A549 (cell line): Measurements from ENCODE around the gene CHST11. TPM values are rescaled to one million over a fixed set of nuclear protein-coding genes. Genes with fewer than 3 reads are reported as not detected.

ENCODE experiments used
- ATAC-seq, 2 experiments: fragments of 200-7000 bp in 1 of 2; fragments of >200 bp in 1 of 2; cut with Nextera tagmentation in 1 of 2; cut with Tn5 transposase in 1 of 2; 3 replicates each; pipeline versions ENCODE4 v1.8.0 to v1.9.1; 2018 to 2020; ENCODE audit warnings: mild to moderate bottlenecking in 1 of 2, moderate library complexity in 1 of 2
- CTCF ChIA-PET: fragments of 300-600 bp; sonication (Branson Sonifier 250); formaldehyde crosslinking; extraction: SDS; loops from one replicate; lab custom pipeline; 2021; ENCODE audit warnings: antibody characterized with exemption, inconsistent platforms; lab: Yijun Ruan, JAX
- POLR2A ChIA-PET: fragments of 350-600 bp; formaldehyde crosslinking; extraction: SDS; loops from one replicate; lab custom pipeline; 2021; ENCODE audit warnings: antibody characterized with exemption, inconsistent platforms; lab: Yijun Ruan, JAX
- DNase-seq, 2 experiments: peaks; one replicate each; pipeline versions ENCODE4 v3.0.0 to v3.0.0-alpha.2; 2011 to 2016; ENCODE audit warnings: low read depth in 1 of 2, low spot score in 1 of 2
- FAIRE-seq: peaks from 2 replicates; lab custom pipeline; 2011; peaks lifted over from hg19 to GRCh38; lab: Jason Lieb, UNC
- H3K27ac ChIP-seq, 2 experiments: fragments of >200 bp; sonication (Bioruptor Twin); formaldehyde crosslinking; 3 replicates each; pipeline ENCODE4 v1.5.1; 2016 to 2017
- H3K4me1 ChIP-seq: fragments of >200 bp; sonication (Bioruptor Twin); formaldehyde crosslinking; 3 replicates; pipeline ENCODE4 v1.6.1; 2016
- H3K4me2 ChIP-seq: fragments of >200 bp; sonication (Bioruptor Twin); formaldehyde crosslinking; 3 replicates; pipeline ENCODE4 v1.6.1; 2016
- H3K4me3 ChIP-seq: fragments of >200 bp; sonication (Bioruptor Twin); formaldehyde crosslinking; 3 replicates; pipeline ENCODE4 v1.5.1; 2016
- H3K9me3 ChIP-seq: fragments of >200 bp; sonication (Bioruptor Twin); formaldehyde crosslinking; 3 replicates; pipeline ENCODE4 v1.6.1; 2016
- BHLHE40 ChIP-seq: IDR thresholded peaks from 2 replicates; pipeline ENCODE4 v1.6.1; 2012; ENCODE audit warnings: low read depth, low read length, inconsistent platforms
- CBX2 ChIP-seq: fragments of 200-600 bp; sonication (generic); IDR thresholded peaks from 2 replicates; pipeline ENCODE4 v1.6.1; 2016; ENCODE audit warnings: low read depth, mild to moderate bottlenecking, borderline replicate concordance
- CBX8 ChIP-seq: fragments of 200-600 bp; sonication (generic); IDR thresholded peaks from 2 replicates; pipeline ENCODE4 v1.6.1; 2016
- CEBPB ChIP-seq, 2 experiments: fragments of >200 bp in 1 of 2; sonication (Bioruptor Twin) in 1 of 2; formaldehyde crosslinking in 1 of 2; IDR thresholded peaks; 2 replicates each; pipeline ENCODE4 v1.6.1; 2012 to 2016
- CHD4 ChIP-seq: fragments of 200-600 bp; sonication (generic); IDR thresholded peaks from 2 replicates; pipeline ENCODE4 v1.6.1; 2016; ENCODE audit warnings: antibody characterized with exemption, mild to moderate bottlenecking, borderline replicate concordance
- EHMT2 ChIP-seq: fragments of 200-600 bp; sonication (generic); IDR thresholded peaks from 2 replicates; pipeline ENCODE4 v1.6.1; 2016; ENCODE audit warnings: antibody characterized with exemption, low read depth, mild to moderate bottlenecking, moderate library complexity
- EP300 ChIP-seq, 2 experiments: fragments of >200 bp; sonication (Bioruptor Twin); formaldehyde crosslinking; IDR thresholded peaks; 2 replicates in 1 of 2; 3 replicates in 1 of 2; pipeline ENCODE4 v1.6.1; 2016 to 2017
- FOSB ChIP-seq: fragments of 250-450 bp; sonication (Bioruptor Pico); IDR thresholded peaks from 2 replicates; pipeline ENCODE4 v1.5.0; 2020; ENCODE audit warnings: mild to moderate bottlenecking, moderate library complexity
- FOXS1 ChIP-seq: fragments of 250-450 bp; sonication (Bioruptor Pico); IDR thresholded peaks from 2 replicates; pipeline ENCODE4 v1.5.0; 2020; ENCODE audit warnings: mild to moderate bottlenecking, moderate library complexity
- HEYL ChIP-seq: fragments of 250-450 bp; sonication (Bioruptor Pico); IDR thresholded peaks from 2 replicates; pipeline ENCODE4 v1.8.0; 2021; ENCODE audit warnings: mild to moderate bottlenecking, moderate library complexity
- HOXA7 ChIP-seq: fragments of 250-450 bp; sonication (Bioruptor Pico); IDR thresholded peaks from 2 replicates; pipeline ENCODE4 v1.5.0; 2020; ENCODE audit warnings: mild to moderate bottlenecking, moderate library complexity
- HOXB13 ChIP-seq: fragments of 250-450 bp; sonication (Bioruptor Pico); IDR thresholded peaks from 2 replicates; pipeline ENCODE4 v1.5.0; 2020; ENCODE audit warnings: low read depth, mild to moderate bottlenecking, moderate library complexity
- JUN ChIP-seq, 2 experiments: fragments of >200 bp; sonication (Bioruptor Twin); formaldehyde crosslinking; IDR thresholded peaks; 2 replicates in 1 of 2; 3 replicates in 1 of 2; pipeline ENCODE4 v1.6.1; 2016 to 2017
- JUNB ChIP-seq: fragments of >200 bp; sonication (Bioruptor Twin); formaldehyde crosslinking; IDR thresholded peaks from 2 replicates; pipeline ENCODE4 v1.6.1; 2016
- KDM1A ChIP-seq: fragments of 200-600 bp; sonication (generic); IDR thresholded peaks from 2 replicates; pipeline ENCODE4 v1.6.1; 2016; ENCODE audit warnings: low read depth, mild to moderate bottlenecking
- KDM5A ChIP-seq: fragments of 200-600 bp; sonication (generic); IDR thresholded peaks from 2 replicates; pipeline ENCODE4 v1.6.1; 2016; ENCODE audit warnings: antibody characterized with exemption, mild to moderate bottlenecking
- MAFK ChIP-seq: fragments of 450-650 bp; IDR thresholded peaks from 2 replicates; pipeline ENCODE4 v1.6.1; 2014; ENCODE audit not compliant: partially characterized antibody
- MAZ ChIP-seq: fragments of 150-350 bp; IDR thresholded peaks from 2 replicates; pipeline ENCODE4 v1.6.1; 2014; ENCODE audit warnings: antibody characterized with exemption, low read depth, low read length, borderline replicate concordance
- MYC ChIP-seq: IDR thresholded peaks from 2 replicates; pipeline ENCODE4 v1.6.1; 2012; ENCODE audit warnings: mild to moderate bottlenecking, inconsistent platforms, low read length, improper control_type of control experiment, borderline replicate concordance
- NFE2L2 ChIP-seq: fragments of 150-350 bp; conservative IDR thresholded peaks from 2 replicates; pipeline ENCODE4 v1.6.1; 2014; ENCODE audit warnings: low read length
- NPAS2 ChIP-seq: fragments of 250-450 bp; sonication (Bioruptor Pico); IDR thresholded peaks from 2 replicates; pipeline ENCODE4 v1.8.0; 2022; ENCODE audit warnings: mild to moderate bottlenecking, moderate library complexity, borderline replicate concordance
- POLR2A ChIP-seq: IDR thresholded peaks from 2 replicates; pipeline ENCODE4 v1.6.1; 2012; ENCODE audit warnings: mild to moderate bottlenecking, low read length
- POLR2AphosphoS2 ChIP-seq: conservative IDR thresholded peaks from 2 replicates; pipeline ENCODE4 v1.6.1; 2012; ENCODE audit warnings: low read length, improper control_type of control experiment, inconsistent platforms
- RAD21 ChIP-seq, 2 experiments: fragments of >200 bp in 1 of 2; sonication (Bioruptor Twin) in 1 of 2; formaldehyde crosslinking in 1 of 2; IDR thresholded peaks in 1 of 2; conservative IDR thresholded peaks in 1 of 2; 2 replicates in 1 of 2; 3 replicates in 1 of 2; pipeline ENCODE4 v1.6.1; 2012 to 2018; ENCODE audit warnings: inconsistent platforms in 1 of 2
- RARB ChIP-seq: fragments of 250-450 bp; sonication (Bioruptor Pico); IDR thresholded peaks from 2 replicates; pipeline ENCODE4 v1.8.0; 2021; ENCODE audit warnings: mild to moderate bottlenecking, moderate library complexity
- RCOR1 ChIP-seq: fragments of 150-350 bp; IDR thresholded peaks from 2 replicates; pipeline ENCODE4 v1.6.1; 2014; ENCODE audit warnings: antibody characterized with exemption, low read length, low read depth
- RNF2 ChIP-seq: fragments of 200-600 bp; sonication (generic); IDR thresholded peaks from 2 replicates; pipeline ENCODE4 v1.6.1; 2016; ENCODE audit warnings: low read depth, mild to moderate bottlenecking, antibody characterized with exemption, moderate library complexity, borderline replicate concordance
- SMC3 ChIP-seq: fragments of >200 bp; sonication (Bioruptor Twin); formaldehyde crosslinking; IDR thresholded peaks from 3 replicates; pipeline ENCODE4 v1.6.1; 2018; ENCODE audit warnings: inconsistent platforms
- TFCP2L1 ChIP-seq: fragments of 250-450 bp; sonication (Bioruptor Pico); IDR thresholded peaks from 2 replicates; pipeline ENCODE4 v1.5.0; 2021; ENCODE audit warnings: mild to moderate bottlenecking
- TP53 ChIP-seq: fragments of 250-450 bp; sonication (Bioruptor Pico); IDR thresholded peaks from 2 replicates; pipeline ENCODE4 v1.5.0; 2021; ENCODE audit warnings: mild to moderate bottlenecking, moderate library complexity
- ZFP36 ChIP-seq: fragments of 450-650 bp; IDR thresholded peaks from 2 replicates; pipeline ENCODE4 v1.6.1; 2014; ENCODE audit warnings: borderline replicate concordance; ENCODE audit not compliant: partially characterized antibody
- ZNF302 ChIP-seq: fragments of 250-450 bp; sonication (Bioruptor Pico); IDR thresholded peaks from 2 replicates; pipeline ENCODE4 v1.9.0; 2021; ENCODE audit warnings: inconsistent platforms, mild to moderate bottlenecking, moderate library complexity
- WGBS: methylation state at CpG from one replicate; pipeline ENCODE4 v1.1.6; 2017; ENCODE audit errors: missing lambda C conversion rate; 5-methylcytosine and 5-hydroxymethylcytosine counted together
- polyA plus RNA-seq, 4 experiments: library from polyadenylated mRNA; depleted of rRNA in 3 of 4; stranded (reverse); fragments of >200 nt; fragmentation: RNase III in 1 of 4; extraction: RNeasy Plus Mini Kit Qiagen cat#74134 plus additional on column Dnase treatment in 1 of 4; gene quantifications; 2 replicates in 3 of 4; 3 replicates in 1 of 4; pipeline ENCODE4 v1.2.3, GENCODE V29; 2011 to 2017
- TF ChIP-seq, protein P1 (sequence below): IDR thresholded peaks from 2 replicates; pipeline ENCODE4 v1.6.1; 2012
- TF ChIP-seq, protein P2 (sequence below): fragments of >200 bp; sonication (Bioruptor Twin); formaldehyde crosslinking; IDR thresholded peaks from 3 replicates; pipeline ENCODE4 v1.6.1; 2016

The CHST11 gene
- polyA plus RNA-seq, 2 of the 4 experiments (the other 2 are of a cell fraction): 19.2 to 21.8 TPM

- POLR2A ChIA-PET: no interaction called here
- WGBS: 88% methylated on average over 7 of the region's 7 CpGs
- CTCF ChIA-PET: interaction anchor here (1.3 kb wide), 1 partner anchor 13 kb away, joined by 3 read pairs; no protein-coding TSS in a partner anchor
- Histone ChIP-seq H3K9me3 (no peaks in the 10 kb centered on the region), H3K27ac (no peak overlapping the region), H3K4me2 (no peak overlapping the region), H3K4me1 (0 out of 3 replicates have a peak, but pooled peaks cover 3% of the 10 kb centered on the region), H3K4me3 (no peak overlapping the region)
- TF ChIP-seq HOXA7 (CRISPR knock-in tag): no peak
- TF ChIP-seq TP53: no peak
- no peak for TF ChIP-seq FOSB
- TF ChIP-seq RCOR1: no peak
- no peak for TF ChIP-seq MAFK
- no peak for TF ChIP-seq CBX2
- TF ChIP-seq BHLHE40: no peak
- TF ChIP-seq, protein P1, sequence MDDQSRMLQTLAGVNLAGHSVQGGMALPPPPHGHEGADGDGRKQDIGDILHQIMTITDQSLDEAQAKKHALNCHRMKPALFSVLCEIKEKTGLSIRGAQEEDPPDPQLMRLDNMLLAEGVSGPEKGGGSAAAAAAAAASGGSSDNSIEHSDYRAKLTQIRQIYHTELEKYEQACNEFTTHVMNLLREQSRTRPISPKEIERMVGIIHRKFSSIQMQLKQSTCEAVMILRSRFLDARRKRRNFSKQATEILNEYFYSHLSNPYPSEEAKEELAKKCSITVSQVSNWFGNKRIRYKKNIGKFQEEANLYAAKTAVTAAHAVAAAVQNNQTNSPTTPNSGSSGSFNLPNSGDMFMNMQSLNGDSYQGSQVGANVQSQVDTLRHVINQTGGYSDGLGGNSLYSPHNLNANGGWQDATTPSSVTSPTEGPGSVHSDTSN: no peak
- TF ChIP-seq MYC: no peak
- no peak for TF ChIP-seq EHMT2
- no peak for TF ChIP-seq HEYL (CRISPR knock-in tag)
- no peak for DNase-seq
- no peak for ATAC-seq
- FAIRE-seq: no peak
Observed at GRCh38 chr12:104623883-104624282, 167.1 kb downstream of the CHST11 start.

DNA sequence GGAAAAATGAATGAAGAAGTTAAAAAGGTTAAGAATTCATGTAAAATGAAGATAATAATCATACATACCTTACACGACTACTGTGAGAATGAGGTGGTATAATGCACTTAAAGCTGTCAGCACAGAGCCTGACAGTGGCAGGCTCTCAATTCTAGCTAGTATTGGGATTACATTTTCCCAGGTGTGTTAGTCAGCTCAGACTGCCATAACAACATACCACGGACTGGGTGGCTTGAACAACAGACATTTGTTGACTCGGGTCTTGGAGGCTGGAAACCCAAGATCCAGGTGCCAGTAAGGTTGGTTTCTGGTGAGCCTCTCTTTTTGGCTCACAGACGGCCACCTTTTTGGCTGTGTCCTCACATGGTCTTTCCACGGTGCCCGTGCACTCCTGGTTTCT, 167.8 kb downstream of the CHST11 start:
- TF ChIP-seq KDM1A (no peak), MYC (no peak), POLR2AphosphoS2 (no peak), KDM5A (no peak), TFCP2L1 (no peak), RNF2 (no peak), ZFP36 (no peak), HOXA7 (CRISPR knock-in tag) (no peak), CEBPB (IDR thresholded peaks at IDR 0.05) (no peak), JUN (IDR thresholded peaks at IDR 0.05) (no peak), FOSB (no peak), EP300 (IDR thresholded peaks at IDR 0.05) (no peak), FOXS1 (CRISPR knock-in tag) (no peak), NPAS2 (no peak), JUNB (no peak)
- ATAC-seq: no peak
- H3K4me2 ChIP-seq: no peak overlapping the region
- H3K4me1 ChIP-seq: 0 out of 3 replicates have a peak, but pooled peaks cover 3% of the 10 kb centered on the region
- H3K4me3 ChIP-seq: no peak overlapping the region
- FAIRE-seq: no peak
- CTCF ChIA-PET: interaction anchor here (1.8 kb wide), 1 partner anchor 14 kb away, joined by 4 read pairs; no protein-coding TSS in a partner anchor
- WGBS: 89% methylated on average over 6 of the region's 6 CpGs
- DNase-seq: no peak
- no peak overlapping the region for H3K27ac ChIP-seq
- H3K9me3 ChIP-seq: no peaks in the 10 kb centered on the region
- POLR2A ChIA-PET: no interaction called here

GRCh38 chr12:104626069-104626837, 169.5 kb downstream of the CHST11 start:
- TF ChIP-seq KDM5A (no peak), POLR2A (no peak), TFCP2L1 (no peak), ZNF302 (CRISPR knock-in tag) (no peak), JUNB (no peak), SMC3 (no peak), MAZ (no peak), NPAS2 (no peak), CHD4 (no peak), CBX2 (no peak), RAD21 (conservative IDR thresholded peaks at IDR 0.05 in 1 of 2, IDR thresholded peaks at IDR 0.05 in 1 of 2) (no peak), KDM1A (no peak), CBX8 (no peak), HOXB13 (no peak), RARB (CRISPR knock-in tag) (no peak), NFE2L2 (no peak), JUN (IDR thresholded peaks at IDR 0.05) (no peak)
- TF ChIP-seq, protein P2, sequence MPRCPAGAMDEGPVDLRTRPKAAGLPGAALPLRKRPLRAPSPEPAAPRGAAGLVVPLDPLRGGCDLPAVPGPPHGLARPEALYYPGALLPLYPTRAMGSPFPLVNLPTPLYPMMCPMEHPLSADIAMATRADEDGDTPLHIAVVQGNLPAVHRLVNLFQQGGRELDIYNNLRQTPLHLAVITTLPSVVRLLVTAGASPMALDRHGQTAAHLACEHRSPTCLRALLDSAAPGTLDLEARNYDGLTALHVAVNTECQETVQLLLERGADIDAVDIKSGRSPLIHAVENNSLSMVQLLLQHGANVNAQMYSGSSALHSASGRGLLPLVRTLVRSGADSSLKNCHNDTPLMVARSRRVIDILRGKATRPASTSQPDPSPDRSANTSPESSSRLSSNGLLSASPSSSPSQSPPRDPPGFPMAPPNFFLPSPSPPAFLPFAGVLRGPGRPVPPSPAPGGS: no peak
- WGBS: 72% methylated on average over 5 of the region's 5 CpGs
- ATAC-seq: no peak
- ChIA-PET POLR2A (no interaction called here), CTCF (interaction anchor here (1.8 to 1.9 kb wide), 2 partner anchors 16 to 244 kb away, joined by 4 to 6 read pairs; no protein-coding TSS in a partner anchor)
- Histone ChIP-seq H3K4me1 (0 out of 3 replicates have a peak, but pooled peaks cover 3% of the 10 kb centered on the region), H3K4me3 (no peak overlapping the region), H3K9me3 (no peaks in the 10 kb centered on the region), H3K4me2 (no peak overlapping the region), H3K27ac (no peak overlapping the region)
- DNase-seq: no peak
- FAIRE-seq: no peak
